Stimulated activated CD8-positive, alpha-beta memory T cell treated with anti-CD3 and anti-CD28 coated beads, Interleukin-2, amount 100 ng/mL, for 1 hour (primary cell): Measurements from ENCODE around the gene TEKT2.

Source experiments
- DNase-seq, 2 donors: peaks; one replicate each; pipeline ENCODE4 v3.0.0-alpha.2; 2020; ENCODE audit warnings: low read depth in 2 of 2

Gene TEKT2

DNA sequence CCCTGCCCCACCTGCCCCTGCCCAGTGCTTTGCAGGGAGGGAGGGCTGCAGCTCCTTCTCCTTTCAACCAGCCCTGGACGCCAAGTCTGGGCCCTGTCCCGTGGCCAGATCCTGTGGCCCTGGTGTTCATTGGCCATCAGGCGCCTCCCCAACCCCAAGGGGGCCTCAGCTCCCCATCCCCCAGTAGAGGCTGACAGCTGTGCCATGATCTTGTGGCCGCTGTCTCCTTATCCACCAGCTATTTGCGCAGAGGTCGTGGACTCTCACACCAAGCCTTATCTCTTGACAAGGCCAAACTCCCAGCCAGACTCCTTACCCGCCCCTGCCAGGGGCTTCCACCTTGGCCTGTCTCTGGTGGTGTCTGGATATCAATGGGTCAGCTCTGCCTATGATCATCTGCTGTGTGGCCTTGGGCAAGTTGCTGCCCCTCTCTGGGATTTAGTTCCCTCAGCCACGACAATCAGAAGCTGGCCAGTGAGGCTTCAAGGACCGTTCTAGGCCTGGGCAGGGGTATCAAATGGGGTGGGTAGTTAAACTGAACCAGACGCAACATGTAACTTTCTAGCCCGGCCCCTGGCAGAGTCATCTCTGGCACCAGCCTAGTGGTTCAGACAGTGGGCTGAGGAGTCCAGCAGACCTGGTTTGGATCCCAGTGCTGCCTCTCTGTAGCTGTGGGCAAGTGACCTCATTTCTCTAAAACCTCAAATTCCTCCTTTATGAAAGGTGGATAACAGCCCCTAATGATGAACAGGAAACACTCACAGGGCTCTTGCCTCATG lies 44.4 kb downstream of the TEKT2 start:
- no peak for DNase-seq

- no peak for DNase-seq
Measured at GRCh38 chr1:36128905-36129206, 45.0 kb downstream of the TEKT2 start.

GRCh38 chr1:36132029-36132428 lies 48.1 kb downstream of the TEKT2 start:
- DNase-seq, result no peak

- no peak for DNase-seq
Measured at GRCh38 chr1:36133484-36133883, 49.6 kb downstream of the TEKT2 start.

- DNase-seq, result no peak
Measured at GRCh38 chr1:36134031-36134430, 50.1 kb downstream of the TEKT2 start.

- DNase-seq, result no peak
Measured at GRCh38 chr1:36134505-36135329, 50.8 kb downstream of the TEKT2 start.

- no peak for DNase-seq
Measured at GRCh38 chr1:36135330-36135667, 51.4 kb downstream of the TEKT2 start.

DNA sequence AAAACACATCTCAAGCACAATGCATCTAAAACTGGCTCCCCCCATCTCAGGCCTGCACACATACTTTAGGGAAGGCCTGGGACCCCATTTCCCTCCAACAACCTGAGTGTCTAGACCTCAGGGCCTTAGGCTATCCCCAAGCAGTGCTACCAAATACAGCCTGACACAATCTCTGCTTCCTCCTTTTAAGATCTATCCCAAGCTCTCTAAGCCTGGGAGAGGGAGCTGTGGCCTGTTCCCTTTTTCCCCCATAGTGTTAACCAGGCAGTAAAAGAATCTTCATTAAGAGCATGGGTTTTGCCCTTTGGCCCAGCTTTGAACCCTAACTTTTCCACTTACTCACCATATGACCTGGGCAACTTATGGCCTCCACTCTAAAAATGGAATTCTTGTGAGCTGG lies 51.9 kb downstream of the TEKT2 start:
- DNase-seq, result no peak

DNA sequence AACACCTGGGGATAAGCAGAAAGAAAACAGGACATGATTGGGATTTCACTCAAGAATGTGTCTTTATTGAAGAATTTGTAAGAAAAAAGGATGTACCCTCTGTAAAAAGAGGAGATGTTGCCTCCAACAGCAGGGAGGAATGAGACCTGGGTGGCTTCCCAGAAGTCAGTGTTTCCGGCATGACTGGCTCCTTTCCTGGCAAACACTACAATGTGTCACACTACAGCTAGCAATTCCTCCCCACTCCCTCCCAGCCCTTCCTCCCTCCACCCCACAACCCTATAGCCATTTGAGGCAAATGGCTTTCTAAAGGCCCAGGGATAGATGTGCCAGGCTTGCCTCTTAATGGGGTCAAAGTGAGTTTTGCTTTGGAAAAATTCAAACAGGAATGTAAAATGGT lies 52.6 kb downstream of the TEKT2 start:
- DNase-seq, result no peak

DNA sequence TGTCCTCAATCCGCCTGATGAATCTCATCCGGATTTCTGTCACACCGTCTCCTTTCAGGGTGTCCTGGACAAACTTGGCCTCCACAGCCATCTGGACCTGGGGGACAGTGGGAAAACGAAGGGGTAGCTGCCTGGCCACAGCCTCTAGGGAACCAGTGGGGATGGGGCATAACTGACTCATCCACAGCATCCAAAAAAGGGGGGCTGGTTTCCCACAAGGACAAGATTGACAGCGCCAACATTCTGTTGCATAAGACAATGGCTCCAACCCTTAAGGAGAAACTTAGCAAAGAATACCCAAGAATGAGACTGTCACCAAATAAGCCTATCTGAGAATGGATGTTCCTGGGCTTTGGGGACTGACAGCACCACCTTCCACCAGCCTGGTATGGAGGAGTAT lies 53.3 kb downstream of the TEKT2 start:
- DNase-seq, result no peak

DNA sequence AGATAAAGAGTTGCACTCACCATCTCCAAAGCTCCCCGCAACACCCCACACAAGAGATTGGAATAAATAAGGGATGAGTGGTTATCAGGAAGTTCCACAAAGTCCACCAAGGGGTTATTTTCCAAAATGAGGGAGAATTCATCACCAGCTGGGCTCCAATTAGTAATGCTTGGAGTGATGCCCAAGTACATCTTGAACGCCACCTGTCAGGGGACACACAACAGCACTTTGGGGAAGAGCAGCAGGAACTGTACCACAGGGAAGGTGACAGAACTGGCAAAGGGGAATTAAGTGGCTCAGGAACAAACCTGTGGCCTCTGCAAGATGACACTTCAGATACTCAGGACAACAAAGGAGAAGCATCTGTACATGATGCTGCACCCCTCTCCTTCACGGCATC lies 53.9 kb downstream of the TEKT2 start:
- no peak for DNase-seq
